HG03520 (cell line): ENCODE results near the gene NTRK2.
A peak's percentile ranks its signal among the peaks of the same experiment; 100 is the strongest.
"Not testable (repeated sequence)": the region's sequence is repeated elsewhere in the genome, so short reads cannot be mapped to it uniquely, and the experiment has no call there.

Experiments
- ATAC-seq: cut with Tn5 transposase; IDR thresholded peaks from one replicate; pipeline ENCODE4 v1.9.1; 2021; ENCODE audit warnings: mild to moderate bottlenecking, moderate library complexity; ENCODE audit not compliant: unreplicated experiment

NTRK2 gene

DNA sequence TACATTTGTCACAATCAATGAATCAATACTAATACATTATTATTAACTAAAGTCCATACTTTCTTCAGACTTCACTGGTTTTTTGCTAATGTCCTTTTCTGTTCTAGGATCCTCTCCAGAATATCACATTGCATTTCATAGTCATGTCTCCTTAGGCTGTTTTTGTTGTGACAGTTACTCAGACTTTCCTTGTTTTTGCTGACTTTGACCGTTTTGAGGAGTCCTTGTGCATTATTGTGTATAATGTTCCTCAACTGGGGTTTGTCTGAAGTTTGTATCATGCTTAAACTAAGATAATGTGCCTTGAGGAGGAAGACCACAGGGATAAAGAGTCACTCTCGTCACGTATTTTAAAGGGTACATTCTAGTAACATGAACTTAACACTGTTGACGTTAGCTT lies 376.9 kb downstream of the NTRK2 start:
- no peak for ATAC-seq

GRCh38 chr9:85053206-85053786 lies 383.8 kb downstream of the NTRK2 start:
- no peak for ATAC-seq

DNA sequence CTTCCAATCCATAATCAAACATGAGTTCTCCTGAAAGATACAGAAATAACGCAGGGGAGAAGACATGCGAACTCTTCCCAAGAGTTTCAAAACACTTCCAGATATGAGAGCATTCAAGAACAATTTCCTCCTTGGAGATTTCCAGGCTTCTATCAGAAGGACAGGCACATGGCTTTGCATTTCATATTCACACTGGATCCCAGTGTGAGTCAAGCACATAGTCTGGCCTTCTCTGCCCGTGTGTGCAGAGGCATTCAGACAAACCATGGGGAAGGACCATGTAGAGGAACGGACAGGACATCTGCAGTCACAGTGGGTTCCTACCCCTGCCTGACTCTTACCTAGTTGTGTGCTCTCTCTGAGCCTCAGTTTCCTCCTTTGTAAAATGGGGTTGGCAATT lies 384.5 kb downstream of the NTRK2 start:
- no peak for ATAC-seq

- peak; percentile 43 for ATAC-seq
Measured at GRCh38 chr9:85055506-85056202, 386.1 kb downstream of the NTRK2 start.

DNA sequence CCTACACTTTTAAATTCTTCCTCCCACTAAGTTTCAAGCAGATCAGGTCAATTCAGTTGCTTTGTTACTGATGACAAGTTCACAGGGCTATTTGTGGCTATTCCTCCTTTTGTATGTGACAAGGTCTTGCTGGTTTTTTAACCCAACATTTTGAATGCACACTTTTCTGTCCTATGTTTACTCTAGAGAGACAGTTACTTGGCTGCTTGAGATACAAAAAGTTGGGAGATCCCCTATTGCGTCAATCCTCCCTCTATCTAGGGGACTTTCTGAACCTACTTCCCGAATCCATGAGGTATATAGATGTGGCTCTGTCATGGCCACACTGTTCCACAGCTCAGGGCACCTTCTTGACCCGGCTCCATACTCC lies 386.7 kb downstream of the NTRK2 start:
- ATAC-seq: peak; percentile 66

DNA sequence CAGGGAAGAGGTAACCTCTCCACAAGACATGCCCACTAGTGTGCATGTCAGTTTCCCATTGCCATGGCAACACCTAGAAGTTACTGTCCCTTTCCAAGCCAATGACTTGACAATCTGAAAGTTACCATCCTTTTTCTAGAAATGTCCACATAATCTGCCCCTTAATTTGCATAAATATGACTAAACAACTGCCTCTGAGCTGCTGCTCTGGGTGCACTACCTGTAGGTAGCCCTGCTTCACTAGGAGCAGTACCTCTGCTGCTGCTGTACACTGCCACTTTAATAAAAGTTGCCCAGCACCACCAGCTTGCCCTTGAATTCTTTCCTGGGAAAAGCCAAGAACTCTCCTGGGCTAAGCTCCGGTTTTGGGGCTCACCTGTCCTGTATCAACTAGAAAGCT lies 392.4 kb downstream of the NTRK2 start:
- no peak for ATAC-seq

DNA sequence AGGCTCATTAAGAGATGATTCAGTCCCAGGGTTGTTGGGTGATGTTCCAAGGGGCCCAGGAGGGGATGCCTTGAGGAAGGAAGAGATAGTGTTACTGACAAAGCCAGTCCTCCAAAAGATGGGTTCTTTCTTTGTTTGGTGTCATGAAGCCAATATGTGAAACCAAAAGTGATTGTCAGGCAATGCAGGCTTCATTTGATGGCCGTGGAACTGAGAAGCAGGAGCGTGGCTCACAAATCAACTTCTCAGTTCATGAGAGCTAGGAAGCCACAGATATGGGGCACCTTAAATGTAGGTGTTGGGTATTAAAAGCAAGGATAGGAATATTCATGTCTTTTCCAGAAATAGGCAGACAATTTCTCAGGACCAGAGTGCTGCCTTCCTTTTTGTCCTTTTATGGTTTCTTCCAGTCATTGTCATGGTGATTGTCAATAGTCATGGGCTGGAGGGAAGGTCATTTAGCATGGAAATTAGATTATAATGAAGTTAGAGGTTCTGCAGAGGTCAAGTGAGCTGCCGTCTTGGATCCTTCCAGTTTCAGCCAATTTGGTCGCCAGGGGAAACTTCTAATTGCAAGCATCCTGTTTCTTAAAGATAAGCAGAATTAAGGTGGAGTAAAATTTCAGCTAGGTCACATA lies 393.0 kb downstream of the NTRK2 start:
- no peak for ATAC-seq

DNA sequence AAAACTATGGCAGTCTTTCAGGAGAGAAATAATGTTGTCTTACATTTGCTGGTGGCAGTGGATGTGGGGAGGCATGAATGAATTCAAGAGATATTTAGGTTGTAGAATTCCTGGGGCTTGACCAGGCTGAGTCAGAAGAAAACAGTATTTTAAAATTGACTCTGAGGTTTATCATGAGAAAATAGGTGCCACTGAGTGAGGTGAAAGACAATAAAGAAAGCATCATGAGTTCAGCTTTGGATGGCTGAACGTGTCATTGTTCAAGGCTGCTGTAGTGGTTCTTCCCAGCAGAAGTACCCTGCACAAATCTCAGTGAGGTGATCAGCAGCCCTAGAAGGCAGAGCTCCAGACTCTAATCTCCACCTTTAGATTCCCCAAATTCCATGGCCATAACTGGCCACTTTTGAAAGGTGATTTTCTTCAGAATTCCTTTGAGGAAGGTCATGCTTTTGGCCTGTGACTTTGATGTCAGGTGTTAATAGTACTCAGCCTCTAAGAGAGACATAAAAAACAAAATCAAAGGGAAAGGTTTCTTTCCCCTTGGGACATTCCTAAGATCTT lies 395.4 kb downstream of the NTRK2 start:
- no peak for ATAC-seq

- peak; percentile 68 for ATAC-seq
Measured at GRCh38 chr9:85067792-85068191, 398.3 kb downstream of the NTRK2 start.

GRCh38 chr9:85069421-85069820 lies 399.9 kb downstream of the NTRK2 start:
- not testable (repeated sequence) for ATAC-seq
